Measurements from ENCODE around the gene KCNC3.

GRCh38 chr19:50309396-50310125 lies 19.6 kb downstream of the KCNC3 start:
- TF ChIP-seq, protein P1, sequence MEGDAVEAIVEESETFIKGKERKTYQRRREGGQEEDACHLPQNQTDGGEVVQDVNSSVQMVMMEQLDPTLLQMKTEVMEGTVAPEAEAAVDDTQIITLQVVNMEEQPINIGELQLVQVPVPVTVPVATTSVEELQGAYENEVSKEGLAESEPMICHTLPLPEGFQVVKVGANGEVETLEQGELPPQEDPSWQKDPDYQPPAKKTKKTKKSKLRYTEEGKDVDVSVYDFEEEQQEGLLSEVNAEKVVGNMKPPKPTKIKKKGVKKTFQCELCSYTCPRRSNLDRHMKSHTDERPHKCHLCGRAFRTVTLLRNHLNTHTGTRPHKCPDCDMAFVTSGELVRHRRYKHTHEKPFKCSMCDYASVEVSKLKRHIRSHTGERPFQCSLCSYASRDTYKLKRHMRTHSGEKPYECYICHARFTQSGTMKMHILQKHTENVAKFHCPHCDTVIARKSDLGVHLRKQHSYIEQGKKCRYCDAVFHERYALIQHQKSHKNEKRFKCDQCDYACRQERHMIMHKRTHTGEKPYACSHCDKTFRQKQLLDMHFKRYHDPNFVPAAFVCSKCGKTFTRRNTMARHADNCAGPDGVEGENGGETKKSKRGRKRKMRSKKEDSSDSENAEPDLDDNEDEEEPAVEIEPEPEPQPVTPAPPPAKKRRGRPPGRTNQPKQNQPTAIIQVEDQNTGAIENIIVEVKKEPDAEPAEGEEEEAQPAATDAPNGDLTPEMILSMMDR (IDR thresholded peaks at IDR 0.05) = no peak
- TF ChIP-seq POLR2A (IDR thresholded peaks at IDR 0.05; ENCODE audit: low read depth) (no peak), EP300 (IDR thresholded peaks at IDR 0.05) (no peak), POLR2AphosphoS5 (IDR thresholded peaks at IDR 0.05) (no peak)
